Large intestine (tissue), 12 donors: Measurements from ENCODE around the gene DOK1. TPM values are rescaled to one million over a fixed set of nuclear protein-coding genes. Genes with fewer than 3 reads are reported as not detected.
A peak's percentile ranks its signal among the peaks of the same experiment; 100 is the strongest.

Experiments
- DNase-seq, 2 donors: peaks; one replicate each; pipeline versions ENCODE4 v3.0.0 to v3.0.0-alpha.2; 2013
- H3K27ac ChIP-seq: one replicate; pipeline ENCODE4 v1.5.1; 2013; ENCODE audit warnings: low read length
- H3K27me3 ChIP-seq: 2 replicates; pipeline ENCODE4 v1.6.1; 2013; ENCODE audit warnings: low read length; ENCODE audit not compliant: control insufficient read depth, insufficient read depth
- H3K36me3 ChIP-seq: 2 replicates; pipeline ENCODE4 v1.6.1; 2013; ENCODE audit warnings: low read length; ENCODE audit not compliant: control insufficient read depth, insufficient read depth
- H3K4me1 ChIP-seq: one replicate; pipeline ENCODE4 v1.6.1; 2013; ENCODE audit warnings: low read length; ENCODE audit not compliant: control insufficient read depth, insufficient read depth
- H3K4me3 ChIP-seq: one replicate; pipeline ENCODE4 v1.5.1; 2013; ENCODE audit warnings: low read length
- H3K9me3 ChIP-seq: one replicate; pipeline ENCODE4 v1.6.1; 2013; ENCODE audit warnings: mild to moderate bottlenecking, low read depth, low read length, moderate library complexity; ENCODE audit not compliant: control insufficient read depth
- WGBS: methylation state at CpG from one replicate; pipeline ENCODE4 v1.1.5; 2013; ENCODE audit warnings: low lambda C conversion rate; ENCODE audit not compliant: insufficient coverage; 5-methylcytosine and 5-hydroxymethylcytosine counted together
- long read RNA-seq, 11 donors: transcript quantifications; one replicate each; lab custom pipeline, GENCODE V29; 2026
- polyA plus RNA-seq: library from polyadenylated mRNA; unstranded; fragments of 120-200 nt; gene quantifications from one replicate; pipeline ENCODE4 v1.2.1, GENCODE V29; 2013

The DOK1 gene
- 6.4 TPM for polyA plus RNA-seq
- long read RNA-seq, donor 1 = 0 reads
- long read RNA-seq, donor 2, partial matches to known transcripts = 0 of 3 reads
- long read RNA-seq, donor 2, other reads (novel, unspliced or antisense) = 0 of 3 reads
- long read RNA-seq, donor 3 = 0 reads
- long read RNA-seq, donor 4 = 0 reads
- long read RNA-seq, donor 5, partial matches to known transcripts = 0 of 4 reads
- long read RNA-seq, donor 5, other reads (novel, unspliced or antisense) = 0 of 4 reads
- long read RNA-seq, donor 6, transcript DOK1-201 (5 exons, 2,555 nt) = major isoform, 5 of 8 reads
- long read RNA-seq, donor 6, partial matches to known transcripts = 0 of 8 reads
- long read RNA-seq, donor 6, other reads (novel, unspliced or antisense) = 0 of 8 reads
- long read RNA-seq, donor 7, partial matches to known transcripts = 0 of 1 reads
- long read RNA-seq, donor 7, other reads (novel, unspliced or antisense) = 0 of 1 reads
- long read RNA-seq, donor 8, partial matches to known transcripts = 0 of 3 reads
- long read RNA-seq, donor 8, other reads (novel, unspliced or antisense) = 0 of 3 reads
- long read RNA-seq, donor 9, partial matches to known transcripts = 0 of 4 reads
- long read RNA-seq, donor 9, other reads (novel, unspliced or antisense) = 0 of 4 reads
- long read RNA-seq, donor 10, partial matches to known transcripts = 0 of 4 reads
- long read RNA-seq, donor 10, other reads (novel, unspliced or antisense) = 0 of 4 reads
- long read RNA-seq, donor 11, partial matches to known transcripts = 0 of 2 reads
- long read RNA-seq, donor 11, other reads (novel, unspliced or antisense) = 0 of 2 reads

DNA sequence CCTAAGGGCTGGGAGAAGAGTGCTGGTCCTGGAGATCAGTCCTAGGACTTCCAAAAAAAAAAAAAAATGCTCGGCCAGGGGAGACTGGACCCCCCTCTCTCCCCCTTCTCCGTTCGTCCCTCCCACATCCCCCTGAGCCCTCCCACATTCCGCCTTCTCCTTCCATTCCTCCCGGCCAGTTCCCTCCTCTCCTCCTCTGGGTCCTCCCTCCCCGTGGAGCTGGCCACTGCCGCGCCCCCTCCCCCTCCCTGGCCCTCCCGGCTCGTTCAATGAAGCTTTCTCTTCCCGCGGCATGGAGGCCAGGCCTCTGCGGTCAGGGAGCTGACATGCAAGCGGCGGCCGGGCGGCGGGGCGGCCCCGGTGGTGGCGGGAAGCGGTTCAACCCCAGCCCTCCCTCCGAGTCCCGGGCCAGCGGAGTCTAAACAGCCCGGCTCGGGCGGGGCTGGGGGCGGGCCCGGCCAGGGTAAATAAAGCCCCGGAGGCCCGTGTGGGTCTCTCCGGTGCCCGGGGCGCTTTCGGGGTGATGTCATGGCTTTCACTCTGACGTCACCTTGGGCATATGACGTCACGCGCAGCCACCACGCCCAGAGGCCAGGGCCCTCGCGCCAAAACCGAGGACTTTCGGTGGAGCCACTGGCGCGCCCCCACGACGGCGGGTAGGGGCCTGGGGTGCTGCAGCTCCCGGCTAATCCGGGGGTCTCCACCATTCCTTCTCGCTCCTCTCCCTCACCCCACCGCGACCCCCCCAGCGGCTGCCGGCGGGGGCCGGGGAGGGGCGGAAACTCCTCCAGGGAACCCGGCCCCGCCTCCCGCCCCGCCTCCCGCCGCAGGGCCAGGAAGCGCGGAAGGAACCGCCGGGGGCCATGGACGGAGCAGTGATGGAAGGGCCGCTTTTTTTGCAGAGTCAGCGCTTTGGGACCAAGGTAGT, at the start of gene DOK1, which contains the start of gene LOXL3:
TSS of gene DOK1 (plus strand) at position 829 of the 928 bp plus-strand sequence. CDS start at position 864, 35 bp downstream.
TSS of gene LOXL3 (minus strand) at position 51 of the 928 bp plus-strand sequence. CDS start 1,308 bp downstream, outside the sequence.
- WGBS = no CpG with 5 or more reads among the region's 73 CpGs
- no peaks in the 10 kb centered on the region for H3K36me3 ChIP-seq
- H3K9me3 ChIP-seq = peaks cover 15% of the 10 kb centered on the region
- H3K4me1 ChIP-seq = peaks cover 9% of the 10 kb centered on the region
- peak within 1 kb of the TSS; percentile 45 for H3K27ac ChIP-seq
- peak; percentile 66 to 78 for DNase-seq
- peak within 1 kb of the TSS; percentile 82 for H3K4me3 ChIP-seq
- peaks cover 96% of the 10 kb centered on the region for H3K27me3 ChIP-seq

GRCh38 chr2:74505448-74506246, 48.9 kb upstream of the DOK1 start:
- Histone ChIP-seq H3K9me3 (peaks cover 3% of the 10 kb centered on the region), H3K36me3 (peaks cover 16% of the 10 kb centered on the region), H3K27ac (no peak overlapping the region), H3K4me1 (peaks cover 33% of the 10 kb centered on the region), H3K4me3 (peak overlapping the region; percentile 7), H3K27me3 (peaks cover 41% of the 10 kb centered on the region)
- no peak for DNase-seq
- WGBS = no CpG with 5 or more reads among the region's 14 CpGs

GRCh38 chr2:74507145-74507925, 47.2 kb upstream of the DOK1 start, which contains the start of gene PCGF1:
PCGF1 (minus strand) TSS chr2:74507695; CDS start chr2:74507668, 27 bp downstream.
- peaks cover 16% of the 10 kb centered on the region for H3K36me3 ChIP-seq
- peak; percentile 98 for DNase-seq
- peaks cover 47% of the 10 kb centered on the region for H3K27me3 ChIP-seq
- H3K27ac ChIP-seq = peak within 1 kb of the TSS; percentile 91
- H3K9me3 ChIP-seq = peaks cover 3% of the 10 kb centered on the region
- peak within 1 kb of the TSS; percentile 79 for H3K4me3 ChIP-seq
- no CpG with 5 or more reads among the region's 56 CpGs for WGBS
- H3K4me1 ChIP-seq = peaks cover 29% of the 10 kb centered on the region

DNA sequence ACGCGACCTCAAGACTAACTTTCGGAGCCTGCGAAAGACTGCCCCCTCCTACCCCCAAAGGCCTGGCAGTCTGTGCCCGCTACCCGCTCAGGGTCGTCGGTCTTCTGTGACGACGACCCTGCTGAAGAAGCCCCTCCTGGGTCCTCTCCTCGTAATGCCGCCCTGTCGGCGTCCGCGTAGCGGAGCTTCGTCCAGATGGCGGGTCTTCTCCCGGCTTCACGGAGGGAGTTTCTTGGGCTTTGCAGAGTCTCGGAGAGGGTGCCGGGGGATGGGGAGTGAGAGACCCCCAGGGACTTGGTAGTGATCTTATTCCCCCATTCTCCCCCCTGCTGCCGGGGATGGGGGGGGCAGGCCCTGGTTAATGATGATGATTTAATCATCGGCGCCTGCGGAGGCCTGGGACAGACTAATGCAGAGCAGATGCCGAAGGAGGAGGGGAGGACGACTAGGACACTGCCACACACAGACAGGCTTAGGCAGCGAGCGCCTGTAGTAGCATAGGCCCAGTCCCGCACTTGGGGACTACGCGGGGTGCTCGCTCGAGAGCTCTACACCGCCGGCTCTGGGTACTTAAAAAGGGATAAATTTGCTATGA, 46.5 kb upstream of the DOK1 start:
- DNase-seq = peak; percentile 32 to 63
- H3K4me1 ChIP-seq = peaks cover 29% of the 10 kb centered on the region
- H3K9me3 ChIP-seq = peaks cover 1% of the 10 kb centered on the region
- H3K36me3 ChIP-seq = peaks cover 16% of the 10 kb centered on the region
- H3K27ac ChIP-seq = peak overlapping the region; percentile 91
- H3K4me3 ChIP-seq = peak overlapping the region; percentile 79
- WGBS = no CpG with 5 or more reads among the region's 38 CpGs
- peaks cover 46% of the 10 kb centered on the region for H3K27me3 ChIP-seq

GRCh38 chr2:74510272-74510671, 44.2 kb upstream of the DOK1 start:
- Histone ChIP-seq H3K9me3 (peaks cover 14% of the 10 kb centered on the region), H3K4me3 (no peak overlapping the region), H3K27me3 (peaks cover 67% of the 10 kb centered on the region), H3K4me1 (peaks cover 17% of the 10 kb centered on the region), H3K36me3 (peaks cover 8% of the 10 kb centered on the region), H3K27ac (no peak overlapping the region)
- 89% methylated on average over 4 of the region's 4 CpGs for WGBS
- DNase-seq = no peak

DNA sequence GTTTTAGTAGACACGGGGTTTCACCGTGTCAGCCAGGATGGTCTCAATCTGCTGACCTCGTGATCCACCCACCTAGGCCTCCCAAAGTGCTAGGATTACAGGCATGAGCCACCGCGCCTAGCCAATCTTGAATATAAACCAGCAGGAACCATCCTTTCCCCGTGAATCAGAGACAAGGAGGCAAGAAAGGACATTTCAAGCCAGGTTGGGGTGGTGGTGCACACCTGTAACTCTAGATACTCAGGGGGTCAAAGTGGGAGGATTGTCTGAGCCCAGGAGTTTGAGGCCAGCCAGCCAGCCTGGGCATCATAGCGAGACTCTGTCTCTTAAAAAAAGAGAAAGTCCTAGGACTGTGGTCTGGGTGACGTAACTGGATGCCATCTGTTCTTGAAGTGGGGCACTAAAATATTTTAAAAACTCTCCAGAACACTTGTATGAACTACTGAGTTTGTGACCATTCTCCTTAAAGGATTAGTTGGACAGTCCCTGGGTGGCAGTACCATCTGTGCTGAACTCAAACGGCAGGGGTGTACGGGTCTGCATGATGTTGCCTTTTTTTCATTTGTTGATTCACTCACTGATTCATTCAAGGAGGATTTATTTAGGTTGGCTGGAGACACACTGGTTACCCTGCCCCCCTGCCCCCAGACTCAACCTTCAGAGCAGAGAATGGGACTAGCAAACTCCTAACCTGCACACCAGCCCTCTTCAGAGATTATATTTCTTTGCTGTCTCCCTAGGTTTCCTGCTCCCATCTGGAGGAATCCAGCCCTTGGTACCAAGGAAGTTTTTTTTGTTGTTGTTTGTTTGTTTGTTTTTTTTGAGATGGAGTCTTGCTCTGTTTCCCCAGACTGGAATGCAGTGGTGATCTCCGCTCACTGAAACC, 43.2 kb upstream of the DOK1 start:
- no peak overlapping the region for H3K4me3 ChIP-seq
- H3K4me1 ChIP-seq = peaks cover 9% of the 10 kb centered on the region
- H3K27me3 ChIP-seq = peaks cover 78% of the 10 kb centered on the region

GRCh38 chr2:74512744-74513604, 41.5 kb upstream of the DOK1 start:
- H3K36me3 ChIP-seq = no peaks in the 10 kb centered on the region
- peaks cover 92% of the 10 kb centered on the region for H3K27me3 ChIP-seq
- H3K9me3 ChIP-seq = peaks cover 23% of the 10 kb centered on the region
- no peak for DNase-seq
- H3K4me3 ChIP-seq = no peak overlapping the region
- no peak overlapping the region for H3K27ac ChIP-seq
- H3K4me1 ChIP-seq = peaks cover 9% of the 10 kb centered on the region
- WGBS = no CpG with 5 or more reads among the region's 36 CpGs

More for the DNA sequence above, 43.2 kb upstream of the DOK1 start:
- DNase-seq = no peak
- Histone ChIP-seq H3K36me3 (no peaks in the 10 kb centered on the region), H3K9me3 (peaks cover 19% of the 10 kb centered on the region), H3K27ac (no peak overlapping the region)
- WGBS = no CpG with 5 or more reads among the region's 11 CpGs
